Cardiac fibroblast (primary cell): ENCODE data around the gene CLSTN2.

Experiments used
- DNase-seq, 2 donors: peaks; one replicate each; pipeline versions ENCODE4 v3.0.0 to v3.0.0-alpha.2; 2010; ENCODE audit warnings: low read depth in 2 of 2
- H3K4me3 ChIP-seq, 2 donors: replicated peaks in 1 of 2; 1 replicate in 1 of 2; 2 replicates in 1 of 2; pipeline ENCODE4 v1.5.1; 2011; ENCODE audit warnings: low read depth in 2 of 2, low read length in 2 of 2, mild to moderate bottlenecking in 2 of 2, moderate library complexity in 1 of 2
- TF ChIP-seq, protein P1 (sequence below): IDR thresholded peaks from one replicate; pipeline ENCODE4 v1.5.1; 2011; ENCODE audit warnings: low read depth, mild to moderate bottlenecking, low read length, inconsistent platforms

Gene CLSTN2

DNA sequence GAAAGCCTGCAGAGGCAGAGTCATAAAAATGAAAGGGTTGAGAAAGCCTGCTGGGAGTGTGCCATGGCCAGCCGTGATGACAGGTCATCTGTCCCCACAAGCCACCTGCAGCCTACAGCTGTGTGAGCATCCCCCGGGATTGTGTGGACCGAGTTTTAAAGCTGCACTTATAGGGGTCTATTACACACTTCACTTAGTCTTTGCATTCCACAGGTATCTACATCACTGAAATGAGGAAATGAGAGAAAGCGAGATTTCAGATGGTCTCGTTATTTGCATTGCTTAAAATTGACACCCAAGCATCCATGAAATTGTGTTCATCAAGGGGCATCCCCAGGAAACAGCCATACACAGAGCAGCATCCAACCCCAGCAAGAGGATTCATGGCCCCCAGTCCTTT is 605.3 kb downstream of the CLSTN2 start:
- TF ChIP-seq, protein P1, sequence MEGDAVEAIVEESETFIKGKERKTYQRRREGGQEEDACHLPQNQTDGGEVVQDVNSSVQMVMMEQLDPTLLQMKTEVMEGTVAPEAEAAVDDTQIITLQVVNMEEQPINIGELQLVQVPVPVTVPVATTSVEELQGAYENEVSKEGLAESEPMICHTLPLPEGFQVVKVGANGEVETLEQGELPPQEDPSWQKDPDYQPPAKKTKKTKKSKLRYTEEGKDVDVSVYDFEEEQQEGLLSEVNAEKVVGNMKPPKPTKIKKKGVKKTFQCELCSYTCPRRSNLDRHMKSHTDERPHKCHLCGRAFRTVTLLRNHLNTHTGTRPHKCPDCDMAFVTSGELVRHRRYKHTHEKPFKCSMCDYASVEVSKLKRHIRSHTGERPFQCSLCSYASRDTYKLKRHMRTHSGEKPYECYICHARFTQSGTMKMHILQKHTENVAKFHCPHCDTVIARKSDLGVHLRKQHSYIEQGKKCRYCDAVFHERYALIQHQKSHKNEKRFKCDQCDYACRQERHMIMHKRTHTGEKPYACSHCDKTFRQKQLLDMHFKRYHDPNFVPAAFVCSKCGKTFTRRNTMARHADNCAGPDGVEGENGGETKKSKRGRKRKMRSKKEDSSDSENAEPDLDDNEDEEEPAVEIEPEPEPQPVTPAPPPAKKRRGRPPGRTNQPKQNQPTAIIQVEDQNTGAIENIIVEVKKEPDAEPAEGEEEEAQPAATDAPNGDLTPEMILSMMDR, result no peak
- no peak for DNase-seq
- no peak overlapping the region for H3K4me3 ChIP-seq

DNA sequence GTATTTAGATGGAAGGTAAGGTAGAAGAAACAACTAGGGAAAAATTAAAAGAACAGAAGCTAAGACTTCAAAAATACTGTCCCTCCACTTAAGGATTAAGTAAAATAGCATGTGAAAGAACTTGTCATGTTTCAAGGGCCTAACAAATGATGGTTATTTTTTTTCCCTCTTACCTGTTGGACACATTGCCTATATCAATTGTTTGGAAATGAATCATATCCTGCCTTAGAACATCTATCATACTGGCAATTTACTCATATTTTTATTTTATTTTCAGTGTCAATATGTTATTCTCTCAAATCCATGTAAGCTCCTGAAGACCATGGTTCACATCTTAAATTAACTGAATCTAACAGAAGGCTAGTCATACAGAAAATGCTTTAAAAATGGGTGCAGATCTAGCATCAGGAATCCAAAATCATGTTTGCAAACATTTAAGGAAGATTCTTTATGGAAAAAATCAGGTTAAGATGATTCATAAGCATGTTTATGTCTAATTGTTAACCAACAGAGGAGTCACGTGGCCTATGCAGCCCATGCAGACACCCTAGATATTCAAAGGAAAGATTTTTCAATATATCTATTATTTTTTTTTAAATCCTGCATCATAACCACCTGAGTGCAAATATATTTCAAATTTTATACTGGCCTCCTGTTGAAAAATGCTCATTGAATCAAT is 607.1 kb downstream of the CLSTN2 start:
- H3K4me3 ChIP-seq, result no peak overlapping the region
- DNase-seq, result no peak
- TF ChIP-seq, protein P1, result no peak

DNA sequence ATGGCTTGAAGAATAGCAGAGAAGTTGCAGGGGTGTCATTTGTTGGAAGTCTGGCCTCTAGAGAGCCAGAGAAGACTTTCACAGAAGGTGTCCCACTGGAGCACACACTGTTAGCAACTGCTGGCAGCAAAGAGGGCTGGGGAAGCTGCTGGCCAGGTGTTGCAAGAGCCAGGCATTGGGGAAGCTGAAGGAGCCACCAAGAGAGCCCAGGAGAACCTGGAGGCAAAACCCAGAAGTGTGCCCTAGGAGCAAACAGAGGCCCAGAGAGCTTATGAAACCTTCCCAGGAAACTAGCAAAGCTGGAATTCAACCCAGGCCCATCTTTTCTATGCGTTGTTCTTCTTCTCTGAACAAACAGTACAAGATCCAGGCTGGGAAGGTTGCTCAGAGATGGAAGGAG is 610.2 kb downstream of the CLSTN2 start:
- no peak overlapping the region for H3K4me3 ChIP-seq
- TF ChIP-seq, protein P1, result no peak
- no peak for DNase-seq

DNA sequence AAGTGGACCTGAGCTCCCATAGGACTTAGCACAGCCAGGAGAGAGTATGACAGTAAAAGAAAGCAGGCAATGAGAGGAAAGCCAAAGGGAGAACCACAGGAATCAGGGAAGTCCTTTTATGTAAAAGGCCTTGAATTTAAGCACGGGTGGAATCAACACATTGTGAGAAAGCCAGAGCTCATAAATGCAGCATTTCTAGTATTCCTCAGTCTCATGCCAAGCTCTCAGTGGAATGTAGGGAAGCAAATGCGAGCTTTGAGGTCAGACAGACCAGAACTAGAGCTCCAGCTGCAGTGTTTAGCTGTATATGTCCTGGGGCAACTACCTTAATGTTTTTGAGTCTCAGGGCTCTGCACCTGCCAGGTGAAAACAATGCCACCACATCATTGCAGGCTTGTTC is 610.8 kb downstream of the CLSTN2 start:
- TF ChIP-seq, protein P1, result no peak
- DNase-seq, result no peak
- no peak overlapping the region for H3K4me3 ChIP-seq

DNA sequence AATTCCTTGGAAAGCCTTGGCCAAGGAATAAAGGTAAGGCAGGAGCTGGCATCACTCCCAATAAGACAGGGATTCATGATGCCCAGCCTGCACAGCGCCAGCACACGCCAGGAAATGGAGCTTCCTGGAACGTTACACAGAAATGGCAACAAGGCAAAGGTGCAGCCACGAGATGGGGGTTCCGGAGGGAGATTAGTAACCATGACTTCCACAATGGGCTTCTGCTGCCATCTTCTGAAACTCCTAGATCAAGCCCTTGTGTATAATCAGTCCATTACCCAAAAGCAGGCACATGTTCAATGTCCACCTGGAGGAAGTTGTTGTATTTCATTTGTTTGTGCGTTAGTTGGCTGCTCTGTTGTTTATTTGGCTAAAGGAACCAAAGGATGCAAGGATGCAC is 611.7 kb downstream of the CLSTN2 start:
- TF ChIP-seq, protein P1, result no peak
- no peak for DNase-seq
- H3K4me3 ChIP-seq, result no peak overlapping the region

DNA sequence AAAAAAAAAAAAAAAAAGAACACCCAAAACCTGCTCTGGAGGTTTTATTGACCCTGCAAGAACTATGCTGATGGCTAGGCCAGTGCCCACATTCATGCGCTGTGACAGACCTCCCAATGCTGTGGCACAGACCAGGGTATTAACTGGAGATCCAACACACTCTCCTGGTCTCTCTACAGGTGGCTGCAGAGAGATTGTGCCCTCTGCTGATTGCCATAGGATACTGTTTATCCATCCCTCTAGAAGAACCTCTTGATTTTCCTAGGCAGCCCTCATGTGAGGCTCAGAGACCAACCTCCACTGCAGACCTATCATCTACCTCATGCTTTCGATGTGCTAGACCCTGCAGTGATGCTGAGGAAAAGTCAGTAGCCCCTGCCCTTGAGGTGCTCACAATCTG is 617.4 kb downstream of the CLSTN2 start:
- H3K4me3 ChIP-seq, result no peak overlapping the region
- no peak for DNase-seq
- TF ChIP-seq, protein P1, result no peak

DNA sequence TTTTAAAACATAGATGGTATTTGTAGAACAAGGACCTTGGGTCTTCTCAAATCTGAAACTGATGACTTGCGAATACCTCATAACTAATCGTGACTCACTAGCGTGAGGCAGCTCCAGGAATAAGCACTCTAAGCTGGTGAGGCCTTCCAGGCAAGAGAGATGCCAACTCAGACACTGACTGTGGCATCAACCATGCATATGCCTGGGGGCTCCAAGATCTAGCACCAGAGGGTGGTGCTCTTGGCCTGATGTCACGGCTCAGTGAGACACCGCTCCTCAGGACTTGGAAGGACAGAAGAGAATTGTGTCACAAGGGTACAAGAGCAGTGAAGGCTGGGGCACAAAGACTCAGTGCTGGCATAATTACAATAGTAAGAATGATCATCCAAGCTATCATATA is 617.9 kb downstream of the CLSTN2 start:
- TF ChIP-seq, protein P1, result no peak
- peak in 1 of 2 donors; percentile 19 for DNase-seq
- H3K4me3 ChIP-seq, result no peak overlapping the region
